ENCODE data around the gene AKAP7.

DNA sequence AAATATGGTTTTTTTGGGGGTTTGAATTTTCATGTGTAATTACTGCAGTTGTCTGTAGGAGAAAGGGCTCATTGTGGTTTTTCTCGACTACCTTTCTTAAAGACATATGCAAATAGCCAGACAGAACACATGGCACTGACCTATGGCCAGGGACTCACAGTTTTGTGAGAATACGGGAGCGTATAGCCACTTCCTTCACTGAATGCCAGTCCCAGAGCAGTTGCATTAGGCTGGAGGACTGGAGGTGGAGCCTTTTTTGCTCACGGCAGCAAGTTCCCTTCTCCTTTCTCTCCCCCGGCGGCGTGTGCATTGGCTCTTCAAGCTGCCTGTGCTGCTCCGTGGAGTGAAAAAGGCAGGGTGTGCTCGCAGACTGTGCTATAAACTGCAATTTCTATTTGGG is 114.9 kb downstream of the AKAP7 start:
- TF ChIP-seq, protein P1, sequence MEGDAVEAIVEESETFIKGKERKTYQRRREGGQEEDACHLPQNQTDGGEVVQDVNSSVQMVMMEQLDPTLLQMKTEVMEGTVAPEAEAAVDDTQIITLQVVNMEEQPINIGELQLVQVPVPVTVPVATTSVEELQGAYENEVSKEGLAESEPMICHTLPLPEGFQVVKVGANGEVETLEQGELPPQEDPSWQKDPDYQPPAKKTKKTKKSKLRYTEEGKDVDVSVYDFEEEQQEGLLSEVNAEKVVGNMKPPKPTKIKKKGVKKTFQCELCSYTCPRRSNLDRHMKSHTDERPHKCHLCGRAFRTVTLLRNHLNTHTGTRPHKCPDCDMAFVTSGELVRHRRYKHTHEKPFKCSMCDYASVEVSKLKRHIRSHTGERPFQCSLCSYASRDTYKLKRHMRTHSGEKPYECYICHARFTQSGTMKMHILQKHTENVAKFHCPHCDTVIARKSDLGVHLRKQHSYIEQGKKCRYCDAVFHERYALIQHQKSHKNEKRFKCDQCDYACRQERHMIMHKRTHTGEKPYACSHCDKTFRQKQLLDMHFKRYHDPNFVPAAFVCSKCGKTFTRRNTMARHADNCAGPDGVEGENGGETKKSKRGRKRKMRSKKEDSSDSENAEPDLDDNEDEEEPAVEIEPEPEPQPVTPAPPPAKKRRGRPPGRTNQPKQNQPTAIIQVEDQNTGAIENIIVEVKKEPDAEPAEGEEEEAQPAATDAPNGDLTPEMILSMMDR (IDR thresholded peaks at IDR 0.05) = no peak
- TF ChIP-seq ZFX (IDR thresholded peaks at IDR 0.05; ENCODE audit: borderline replicate concordance) = no peak

All from 22Rv1 (cell line).